OCI-LY7 (cell line): ENCODE data around the gene PSD2. TPM values are rescaled to one million over a fixed set of nuclear protein-coding genes. Genes with fewer than 3 reads are reported as not detected.

ENCODE experiments used
- BruUV-seq: library from RNA; stranded (reverse); fragments of 400-500 nt; replicated peaks from 2 replicates; lab custom pipeline; 2021; lab: Mats Ljungman, UMichigan
- CTCF ChIA-PET: fragments of 300-600 bp; sonication (Branson Sonifier 250); formaldehyde crosslinking; loops from one replicate; lab custom pipeline; 2022; ENCODE audit warnings: antibody characterized with exemption; ENCODE audit not compliant: unreplicated experiment; lab: Charles Lee
- POLR2A ChIA-PET: fragments of 300-600 bp; sonication (Branson Sonifier 250); formaldehyde crosslinking; loops from one replicate; lab custom pipeline; 2022; ENCODE audit warnings: antibody characterized with exemption; lab: Charles Lee
- DNase-seq: peaks from one replicate; pipeline ENCODE4 v3.0.0-alpha.2; 2015; ENCODE audit warnings: low spot score
- H2AFZ ChIP-seq: fragments of 200-600 bp; sonication (generic), shearing (Covaris generic); 2 replicates; pipeline ENCODE4 v1.6.1; 2014; ENCODE audit warnings: mild to moderate bottlenecking, antibody characterized with exemption, low read length, moderate library complexity
- H3K27ac ChIP-seq: fragments of 200-600 bp; sonication (generic); 2 replicates; pipeline ENCODE4 v1.5.1; 2014; ENCODE audit warnings: mixed run types, low read depth, mild to moderate bottlenecking, moderate library complexity, low read length, inconsistent platforms; ENCODE audit not compliant: poor library complexity, severe bottlenecking
- H3K36me3 ChIP-seq: fragments of 200-600 bp; sonication (generic); 2 replicates; pipeline ENCODE4 v1.6.1; 2014; ENCODE audit warnings: mild to moderate bottlenecking, antibody characterized with exemption, low read length, moderate library complexity, mixed read lengths; ENCODE audit not compliant: insufficient read depth
- H3K4me1 ChIP-seq: fragments of 200-600 bp; sonication (generic); 2 replicates; pipeline ENCODE4 v1.5.1; 2014; ENCODE audit warnings: mild to moderate bottlenecking, low read length; ENCODE audit not compliant: insufficient read depth, poor library complexity, severe bottlenecking
- H3K4me2 ChIP-seq: fragments of 200-600 bp; sonication (generic); 2 replicates; pipeline ENCODE4 v1.6.1; 2014; ENCODE audit warnings: mild to moderate bottlenecking, low read length
- H3K4me3 ChIP-seq: fragments of 200-600 bp; sonication (generic); 2 replicates; pipeline ENCODE4 v1.5.1; 2014; ENCODE audit warnings: mild to moderate bottlenecking, low read depth, low read length; ENCODE audit not compliant: poor library complexity, severe bottlenecking
- H3K79me2 ChIP-seq: fragments of 200-600 bp; sonication (generic); 2 replicates; pipeline ENCODE4 v1.6.1; 2016; ENCODE audit warnings: low read depth, mild to moderate bottlenecking, low read length, moderate library complexity, mixed read lengths; ENCODE audit not compliant: insufficient read depth
- H3K9me2 ChIP-seq: fragments of 200-600 bp; sonication (generic); 2 replicates; pipeline ENCODE4 v1.6.1; 2016; ENCODE audit warnings: mild to moderate bottlenecking, low read length, mixed read lengths; ENCODE audit not compliant: insufficient read depth
- H3K9me3 ChIP-seq: fragments of 200-600 bp; sonication (generic); 2 replicates; pipeline ENCODE4 v1.6.1; 2014; ENCODE audit warnings: mild to moderate bottlenecking, mixed run types, low read length, mixed read lengths
- H4K20me1 ChIP-seq: fragments of 200-600 bp; sonication (generic); 2 replicates; pipeline ENCODE4 v1.6.1; 2014; ENCODE audit warnings: mild to moderate bottlenecking, antibody characterized with exemption, low read length, moderate library complexity, mixed read lengths; ENCODE audit not compliant: insufficient read depth
- EZH2phosphoT487 ChIP-seq: fragments of 200-600 bp; sonication (generic); IDR thresholded peaks from 2 replicates; pipeline ENCODE4 v1.6.1; 2018; ENCODE audit warnings: low read depth, borderline replicate concordance, mild to moderate bottlenecking, mixed run types, antibody characterized with exemption, low read length, moderate library complexity, mixed read lengths
- intact Hi-C: fragments of 100-400 bp; cut with micrococcal nuclease; formaldehyde crosslinking; loops from one replicate; pipeline ENCODE4 v1.10.0; 2022; ENCODE audit not compliant: unreplicated experiment
- total RNA-seq, 2 experiments: library from RNA; depleted of rRNA in 1 of 2; stranded (reverse); fragments of >200 nt in 1 of 2; shearing (Covaris generic) in 1 of 2; gene quantifications; 2 replicates each; pipeline ENCODE4 v1.2.3, GENCODE V29; 2014 to 2022
- TF ChIP-seq, protein P1 (sequence below): fragments of 200-600 bp; sonication (generic); conservative IDR thresholded peaks from 2 replicates; pipeline ENCODE4 v1.5.1; 2014; ENCODE audit warnings: mild to moderate bottlenecking, antibody characterized with exemption, low read length, moderate library complexity, mixed read lengths

Gene PSD2
- total RNA-seq, 2 experiments from 2014 or later: 0.11 to 0.13 TPM

DNA sequence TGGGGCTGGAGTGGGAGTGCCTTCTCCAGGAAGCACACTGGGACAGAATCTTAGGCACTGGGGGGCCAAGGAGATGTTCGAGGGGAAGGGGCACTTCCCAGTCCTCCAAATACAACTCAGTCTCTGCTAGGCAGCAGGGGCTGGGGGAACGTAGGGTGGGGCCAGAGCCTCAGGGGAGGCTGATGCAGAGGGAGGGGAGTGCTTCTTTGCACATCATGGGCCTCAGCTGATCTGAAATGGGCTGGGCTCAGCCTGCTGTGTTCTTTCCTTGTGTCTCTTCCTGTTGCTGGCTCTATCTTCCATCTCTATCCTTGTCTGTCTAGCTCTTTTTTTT is 15.6 kb downstream of the PSD2 start:
- TF ChIP-seq, protein P1, sequence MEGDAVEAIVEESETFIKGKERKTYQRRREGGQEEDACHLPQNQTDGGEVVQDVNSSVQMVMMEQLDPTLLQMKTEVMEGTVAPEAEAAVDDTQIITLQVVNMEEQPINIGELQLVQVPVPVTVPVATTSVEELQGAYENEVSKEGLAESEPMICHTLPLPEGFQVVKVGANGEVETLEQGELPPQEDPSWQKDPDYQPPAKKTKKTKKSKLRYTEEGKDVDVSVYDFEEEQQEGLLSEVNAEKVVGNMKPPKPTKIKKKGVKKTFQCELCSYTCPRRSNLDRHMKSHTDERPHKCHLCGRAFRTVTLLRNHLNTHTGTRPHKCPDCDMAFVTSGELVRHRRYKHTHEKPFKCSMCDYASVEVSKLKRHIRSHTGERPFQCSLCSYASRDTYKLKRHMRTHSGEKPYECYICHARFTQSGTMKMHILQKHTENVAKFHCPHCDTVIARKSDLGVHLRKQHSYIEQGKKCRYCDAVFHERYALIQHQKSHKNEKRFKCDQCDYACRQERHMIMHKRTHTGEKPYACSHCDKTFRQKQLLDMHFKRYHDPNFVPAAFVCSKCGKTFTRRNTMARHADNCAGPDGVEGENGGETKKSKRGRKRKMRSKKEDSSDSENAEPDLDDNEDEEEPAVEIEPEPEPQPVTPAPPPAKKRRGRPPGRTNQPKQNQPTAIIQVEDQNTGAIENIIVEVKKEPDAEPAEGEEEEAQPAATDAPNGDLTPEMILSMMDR: no peak
- no peak for TF ChIP-seq EZH2phosphoT487
- Histone ChIP-seq H4K20me1 (no peaks in the 10 kb centered on the region), H3K4me3 (no peak overlapping the region), H3K9me2 (no peaks in the 10 kb centered on the region), H3K4me1 (no peaks in the 10 kb centered on the region), H3K27ac (no peak overlapping the region), H2AFZ (no peak overlapping the region), H3K79me2 (no peaks in the 10 kb centered on the region), H3K4me2 (no peak overlapping the region), H3K9me3 (no peaks in the 10 kb centered on the region), H3K36me3 (no peaks in the 10 kb centered on the region)
- ChIA-PET CTCF (no interaction called here), POLR2A (no interaction called here)
- no TSS peak for BruUV-seq
- intact Hi-C loops: no loop called here
- DNase-seq: no peak

DNA sequence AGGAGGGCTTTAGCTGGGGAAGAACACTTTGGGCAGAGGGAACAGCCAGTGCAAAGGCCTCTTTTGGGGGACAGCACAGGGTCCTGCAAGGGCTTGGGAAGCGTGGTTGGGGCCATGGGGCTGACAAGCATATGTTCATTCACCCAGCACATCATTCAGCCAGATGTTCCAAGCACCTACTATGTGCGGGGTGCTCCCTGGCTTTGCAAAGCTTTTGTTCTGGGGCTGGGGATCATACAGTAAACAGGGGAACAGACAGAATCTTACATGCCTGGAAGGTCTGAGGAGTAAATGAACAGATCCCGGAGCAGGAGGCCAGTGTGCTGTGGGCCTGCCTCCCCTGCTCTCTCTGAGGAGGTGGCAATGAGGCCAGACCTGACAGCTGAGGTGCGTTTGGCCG is 16.7 kb downstream of the PSD2 start:
- BruUV-seq: no TSS peak
- ChIA-PET CTCF (no interaction called here), POLR2A (no interaction called here)
- no peaks in the 10 kb centered on the region for H3K79me2 ChIP-seq
- no peaks in the 10 kb centered on the region for H4K20me1 ChIP-seq
- H3K9me2 ChIP-seq: no peaks in the 10 kb centered on the region
- H3K27ac ChIP-seq: no peak overlapping the region
- TF ChIP-seq EZH2phosphoT487: no peak
- TF ChIP-seq, protein P1: no peak
- no peak overlapping the region for H2AFZ ChIP-seq
- DNase-seq: no peak
- no peak overlapping the region for H3K4me2 ChIP-seq
- H3K4me3 ChIP-seq: no peak overlapping the region
- H3K36me3 ChIP-seq: no peaks in the 10 kb centered on the region
- intact Hi-C loops: no loop called here
- no peaks in the 10 kb centered on the region for H3K4me1 ChIP-seq
- no peaks in the 10 kb centered on the region for H3K9me3 ChIP-seq

DNA sequence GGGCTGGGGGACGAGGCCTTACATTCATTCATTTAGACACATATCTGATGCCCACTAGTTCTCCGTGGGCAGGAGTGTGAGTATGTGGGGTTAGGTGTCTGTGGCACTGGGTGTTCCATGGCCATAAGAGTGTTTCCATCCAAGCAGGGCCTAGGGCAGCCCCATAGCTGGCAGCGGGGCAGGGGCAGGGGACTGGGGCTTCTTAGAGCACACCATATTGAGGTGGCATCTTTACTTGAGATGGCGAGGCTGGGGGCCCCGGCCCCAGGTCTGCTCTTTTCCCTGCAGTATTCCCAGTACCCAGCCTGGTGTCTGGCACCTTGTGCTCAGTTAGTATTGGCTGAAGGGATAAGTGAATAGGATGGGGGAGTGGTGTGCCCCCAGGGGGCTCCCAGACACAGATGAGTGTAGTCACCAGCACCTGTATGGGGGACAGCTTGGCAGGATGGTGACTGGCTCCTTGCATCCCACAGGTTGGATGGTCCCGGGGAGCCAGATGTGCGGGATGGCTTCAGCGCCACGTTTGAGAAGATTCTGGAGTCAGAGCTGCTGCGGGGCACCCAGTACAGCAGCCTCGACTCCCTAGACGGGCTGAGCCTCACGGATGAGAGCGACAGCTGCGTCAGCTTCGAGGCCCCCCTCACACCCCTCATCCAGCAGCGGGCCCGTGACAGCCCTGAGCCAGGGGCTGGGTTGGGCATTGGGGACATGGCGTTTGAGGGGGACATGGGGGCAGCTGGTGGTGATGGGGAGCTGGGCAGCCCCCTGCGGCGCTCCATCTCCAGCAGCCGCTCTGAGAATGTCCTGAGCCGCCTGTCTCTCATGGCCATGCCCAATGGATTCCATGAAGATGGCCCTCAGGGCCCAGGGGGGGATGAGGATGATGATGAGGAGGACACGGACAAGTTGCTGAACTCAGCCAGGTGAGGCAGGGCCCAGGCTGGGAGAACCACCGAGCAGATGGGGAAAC is 17.5 kb downstream of the PSD2 start:
- Histone ChIP-seq H3K4me1 (no peaks in the 10 kb centered on the region), H2AFZ (no peak overlapping the region), H3K27ac (no peak overlapping the region), H3K4me2 (no peak overlapping the region), H3K4me3 (no peak overlapping the region), H3K9me3 (no peaks in the 10 kb centered on the region), H3K36me3 (no peaks in the 10 kb centered on the region), H3K79me2 (no peaks in the 10 kb centered on the region), H3K9me2 (no peaks in the 10 kb centered on the region), H4K20me1 (no peaks in the 10 kb centered on the region)
- no TSS peak for BruUV-seq
- POLR2A ChIA-PET: interaction anchor here (0.6 kb wide), 1 partner anchor 305 kb away, joined by 3 read pairs; no protein-coding TSS in a partner anchor
- intact Hi-C loops: no loop called here
- CTCF ChIA-PET: no interaction called here
- no peak for DNase-seq
- TF ChIP-seq, protein P1: no peak
- TF ChIP-seq EZH2phosphoT487: no peak
